DMS53 treated with DMSO at 0.1 percent for 48 hours (cell line): ENCODE data around the gene SIRPG.
"Not testable (repeated sequence)": the region's sequence is repeated elsewhere in the genome, so short reads cannot be mapped to it uniquely, and the experiment has no call there.

ENCODE experiments used
- DNase-seq: peaks from one replicate; lab custom pipeline; 2025; ENCODE audit not compliant: unreplicated experiment; lab: John Stamatoyannopoulos, UW

Gene SIRPG

DNA sequence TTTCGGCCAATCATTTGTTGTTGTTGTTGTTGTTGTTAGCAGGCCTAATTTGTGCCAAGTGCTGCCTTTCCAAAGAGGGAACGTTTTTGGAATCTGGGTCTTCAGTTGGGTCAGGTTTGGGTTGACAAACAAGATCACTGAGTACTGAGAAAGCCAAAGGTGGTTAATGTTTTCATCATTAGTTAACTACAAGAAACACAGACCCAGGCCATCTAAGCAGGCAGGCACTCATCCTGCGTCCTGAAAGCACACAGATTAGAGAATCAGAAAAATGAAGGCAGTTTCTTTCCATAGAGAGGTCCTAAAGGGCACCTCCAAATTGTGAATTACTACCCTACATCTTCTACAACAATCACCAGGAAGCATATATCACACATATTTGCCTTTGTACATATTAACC is 15.1 kb upstream of the SIRPG start:
- no peak for DNase-seq

- DNase-seq: no peak
These were observed 14.5 kb upstream of the SIRPG start for GRCh38 chr20:1671891-1672669.

DNA sequence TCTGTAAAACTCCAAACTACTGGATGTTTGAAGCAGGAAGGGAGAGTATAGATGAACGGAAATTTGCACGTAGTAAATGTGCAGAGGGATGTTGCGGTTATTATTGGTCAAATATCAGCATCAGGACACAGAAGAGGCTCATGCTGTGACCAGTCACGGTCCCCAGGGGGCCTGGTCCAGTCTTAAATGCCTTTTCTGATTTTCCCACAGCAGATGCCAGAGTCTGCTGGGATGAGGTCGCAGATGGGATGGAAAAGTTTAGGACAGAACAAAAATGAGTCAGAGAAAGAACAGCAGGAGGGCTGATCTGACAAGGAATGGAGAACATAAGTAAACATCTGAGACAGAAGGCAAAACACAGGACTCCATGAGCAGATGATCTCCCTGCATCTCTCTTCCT is 11.7 kb upstream of the SIRPG start:
- DNase-seq: no peak

DNA sequence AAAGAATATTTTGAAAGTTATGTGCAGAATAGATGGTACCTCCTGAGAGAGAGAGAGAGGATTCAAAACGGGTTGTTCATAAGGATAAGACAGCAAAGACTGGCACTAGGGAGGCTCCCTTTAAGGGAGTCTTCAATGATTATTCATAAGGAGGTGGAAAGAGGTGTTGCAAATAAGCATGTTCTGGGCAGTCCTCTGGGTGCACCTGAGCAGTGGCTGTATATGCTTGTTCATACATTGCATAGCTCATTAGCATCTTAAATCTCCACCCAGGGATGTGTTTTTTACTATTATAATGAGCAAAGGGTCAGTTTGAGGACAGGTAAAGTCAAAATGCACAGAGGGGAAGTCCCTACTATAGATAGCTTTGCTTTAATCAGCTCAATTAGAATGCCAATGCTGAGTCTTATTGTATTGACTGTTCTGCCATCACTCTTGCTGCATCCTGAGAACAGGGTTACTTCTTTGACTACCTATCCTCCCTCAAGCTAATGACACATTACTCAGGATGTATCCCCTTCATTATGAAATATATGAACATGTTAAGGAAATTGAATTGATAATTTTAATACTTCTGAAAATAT is 10.0 kb upstream of the SIRPG start:
- DNase-seq: no peak

DNA sequence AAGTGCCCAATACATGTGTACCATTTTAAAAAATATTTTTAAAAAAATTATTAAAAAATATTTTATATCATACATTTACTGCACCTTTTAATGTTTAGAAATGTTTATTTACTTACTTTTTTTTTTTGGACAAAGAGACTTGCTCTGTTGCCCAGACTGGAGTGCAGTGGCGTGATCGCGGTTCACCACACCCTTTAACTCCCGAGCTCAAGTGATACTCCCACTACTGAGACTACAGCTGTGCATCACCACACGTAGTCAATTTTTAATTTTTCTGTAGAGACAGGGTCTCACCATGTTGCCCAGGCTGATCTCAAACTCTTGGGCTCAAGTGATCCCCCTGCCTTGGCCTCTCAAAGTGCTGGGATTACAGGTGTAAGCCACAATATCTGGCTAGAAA is 9.2 kb upstream of the SIRPG start:
- no peak for DNase-seq

- no peak for DNase-seq
These were observed 7.8 kb upstream of the SIRPG start for GRCh38 chr20:1665345-1665744.

DNA sequence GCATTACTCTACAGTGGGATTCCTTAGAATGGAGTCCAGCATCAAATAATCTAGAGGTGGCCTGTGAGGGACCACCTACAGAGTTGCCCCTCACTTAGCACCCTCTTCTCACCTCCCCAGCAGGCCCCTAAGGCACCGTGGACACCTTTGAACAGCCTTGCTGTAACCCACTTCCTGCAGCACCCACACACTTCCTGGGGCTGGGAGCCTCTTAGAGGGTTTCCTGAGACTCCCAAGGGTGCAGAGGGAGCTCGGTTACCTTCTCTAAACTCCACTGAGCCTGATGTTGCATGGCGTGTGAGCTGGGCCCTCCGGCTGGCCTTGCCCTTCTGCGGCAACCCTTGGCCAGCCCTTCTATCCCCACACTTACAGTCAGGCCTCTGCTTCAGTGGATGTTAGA is 7.3 kb upstream of the SIRPG start:
- no peak for DNase-seq

GRCh38 chr20:1663917-1664316 is 6.3 kb upstream of the SIRPG start:
- no peak for DNase-seq

GRCh38 chr20:1661542-1662299 is 4.1 kb upstream of the SIRPG start:
- no peak for DNase-seq

GRCh38 chr20:1660246-1660645 is 2.7 kb upstream of the SIRPG start:
- DNase-seq: no peak

- no peak for DNase-seq
These were observed 735 bp downstream of the SIRPG start for GRCh38 chr20:1656844-1657243.

- DNase-seq: no peak
These were observed 2.6 kb downstream of the SIRPG start for GRCh38 chr20:1654996-1655395.

DNA sequence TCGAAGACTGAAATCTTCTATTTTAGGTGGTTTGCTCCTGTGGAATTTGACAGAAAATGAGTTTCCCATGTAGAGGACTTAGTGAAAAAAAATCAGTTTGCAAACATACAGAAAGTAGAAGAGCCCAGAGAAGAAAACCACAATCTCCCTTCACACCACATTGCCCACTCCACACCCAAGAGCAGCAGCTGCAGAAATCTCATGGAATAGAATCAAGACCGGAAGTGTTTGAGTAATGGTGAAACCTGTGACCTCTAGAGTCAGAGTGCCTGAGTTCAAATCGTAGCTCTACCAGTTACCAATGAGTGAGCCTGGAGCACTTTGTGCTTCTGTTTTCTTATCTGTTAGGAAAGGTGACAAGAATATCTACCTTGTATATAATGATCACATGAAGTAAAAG is 4.6 kb downstream of the SIRPG start:
- DNase-seq: no peak

DNA sequence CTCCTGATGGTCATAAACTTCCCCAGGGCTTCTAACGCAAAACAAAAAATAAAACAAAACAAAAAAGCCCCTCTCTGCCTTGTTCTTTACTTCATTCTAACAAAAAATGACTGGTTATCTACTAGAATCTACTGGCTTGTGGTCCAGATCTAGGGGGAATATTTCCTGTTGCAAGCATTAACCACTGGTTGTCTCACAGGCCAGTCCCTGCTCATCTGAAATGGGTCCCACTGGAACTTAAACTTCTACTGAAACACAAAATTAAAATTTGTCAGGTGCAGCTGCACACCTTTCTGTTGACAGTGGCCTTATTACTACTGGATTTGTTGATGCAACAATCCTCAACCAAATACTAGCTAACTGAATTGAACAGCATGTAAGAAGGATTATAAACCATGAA is 5.5 kb downstream of the SIRPG start:
- DNase-seq: no peak

- DNase-seq: no peak
These were observed 6.1 kb downstream of the SIRPG start for GRCh38 chr20:1651268-1652058.

GRCh38 chr20:1648101-1648500 is 9.5 kb downstream of the SIRPG start:
- DNase-seq: no peak

GRCh38 chr20:1646975-1647431 is 10.6 kb downstream of the SIRPG start:
- no peak for DNase-seq

DNA sequence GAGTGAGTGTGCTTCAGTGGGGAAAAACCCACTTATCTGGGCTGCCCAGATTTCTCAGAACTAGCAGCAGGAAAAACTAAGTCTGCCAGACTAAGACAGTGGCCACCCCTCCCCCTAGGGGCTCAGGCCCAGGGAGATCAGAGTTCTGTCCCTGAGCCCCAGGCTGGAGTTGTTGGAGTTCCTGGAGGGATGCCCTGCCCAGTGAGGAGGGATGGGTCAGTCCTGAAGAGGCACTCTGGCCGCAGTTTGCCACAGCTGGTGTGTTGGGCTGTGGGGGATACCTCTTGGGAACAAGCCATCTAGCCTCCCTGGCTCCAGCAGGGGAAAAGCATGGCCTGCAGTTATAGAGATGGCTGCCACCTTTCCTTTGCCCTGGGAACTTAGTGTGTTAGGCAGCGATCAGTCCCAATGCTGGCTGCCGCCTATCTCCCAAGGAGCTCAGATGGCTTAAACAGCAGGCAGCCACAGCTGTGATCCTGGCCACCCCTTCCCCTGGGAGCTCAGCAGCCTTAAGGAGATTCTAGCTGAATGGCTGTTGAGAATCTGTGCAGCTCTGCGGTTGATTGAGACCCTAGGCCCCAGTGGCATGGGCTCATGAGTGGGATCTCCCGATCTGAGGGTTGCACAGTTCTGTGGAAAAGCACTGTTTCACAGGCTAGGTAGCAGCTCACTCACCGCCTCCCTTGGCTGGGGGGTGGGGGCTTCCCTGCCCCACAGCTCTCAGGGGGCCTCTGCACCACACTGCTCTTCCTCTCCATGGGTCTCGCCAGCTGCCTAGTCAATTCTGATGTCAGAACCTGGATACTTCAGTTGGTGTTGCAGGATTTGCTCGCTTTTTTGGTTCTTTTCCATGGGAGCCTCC is 13.2 kb downstream of the SIRPG start:
- DNase-seq: no peak

- DNase-seq: not testable (repeated sequence)
These were observed 18.9 kb downstream of the SIRPG start for GRCh38 chr20:1638643-1639042.

DNA sequence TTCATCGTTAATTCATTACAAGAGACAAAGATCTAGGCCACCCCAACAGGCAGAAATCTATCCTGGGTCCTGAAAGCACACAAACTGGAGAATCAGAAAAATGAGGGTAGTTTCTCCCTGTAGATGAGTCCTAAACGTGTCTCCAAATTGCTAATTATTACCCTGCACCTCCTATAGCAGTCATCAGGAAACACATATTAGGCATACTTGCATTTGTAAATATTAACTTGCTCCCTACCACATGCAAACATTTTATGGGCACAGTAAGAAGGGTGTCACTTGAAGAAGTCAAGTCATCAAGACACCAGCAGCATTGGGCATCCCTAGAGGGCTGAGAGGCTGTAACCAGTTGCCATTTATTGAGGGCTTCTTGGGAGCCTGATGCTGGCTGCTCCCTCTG is 19.8 kb downstream of the SIRPG start:
- DNase-seq: no peak
